Endothelial cell of umbilical vein (primary cell): Measurements from ENCODE around the gene TNPO3. TPM values are rescaled to one million over a fixed set of nuclear protein-coding genes. Genes with fewer than 3 reads are reported as not detected.

Source experiments
- BruUV-seq: library from RNA; stranded (reverse); fragments of 400-500 nt; replicated peaks from 2 replicates; lab custom pipeline; 2021; lab: Mats Ljungman, UMichigan
- CTCF ChIA-PET: fragments of 300-600, 350-600 bp; sonication (Branson Sonifier 250); formaldehyde crosslinking; loops from one replicate; lab custom pipeline; 2021; ENCODE audit warnings: antibody characterized with exemption, inconsistent platforms; lab: Charles Lee
- POLR2A ChIA-PET: fragments of 300-600, 350-600 bp; sonication (Branson Sonifier 250); formaldehyde crosslinking; loops from one replicate; lab custom pipeline; 2021; ENCODE audit warnings: antibody characterized with exemption, inconsistent platforms; lab: Charles Lee
- DNase-seq: peaks from one replicate; pipeline ENCODE4 v3.0.0-alpha.2; 2011; ENCODE audit warnings: low read depth, low spot score
- FAIRE-seq: peaks from 2 replicates; lab custom pipeline; 2011; peaks lifted over from hg19 to GRCh38; lab: Jason Lieb, UNC
- H2AFZ ChIP-seq: 2 replicates; pipeline ENCODE4 v1.6.0; 2012; ENCODE audit warnings: low read depth, low read length, control low read depth, inconsistent platforms
- H3K27ac ChIP-seq: 2 replicates; pipeline ENCODE4 v1.5.1; 2011; ENCODE audit warnings: low read depth, mild to moderate bottlenecking, control low read depth, low read length, moderate library complexity; ENCODE audit not compliant: insufficient read depth
- H3K27me3 ChIP-seq, 2 experiments: 2 replicates each; pipeline versions ENCODE4 v1.6.0 to v1.6.1; 2011; ENCODE audit warnings: low read length in 2 of 2, mixed read lengths in 1 of 2; ENCODE audit not compliant: control insufficient read depth in 2 of 2, insufficient read depth in 2 of 2
- H3K36me3 ChIP-seq, 2 experiments: 2 replicates in 1 of 2; 3 replicates in 1 of 2; pipeline ENCODE4 v1.5.1; 2011; ENCODE audit warnings: low read length in 2 of 2, mild to moderate bottlenecking in 1 of 2, moderate library complexity in 1 of 2; ENCODE audit not compliant: control insufficient read depth in 2 of 2, insufficient read depth in 2 of 2; ENCODE audit errors: extremely low read depth in 1 of 2
- H3K4me1 ChIP-seq: 3 replicates; pipeline ENCODE4 v1.5.1; 2011; ENCODE audit warnings: mild to moderate bottlenecking, low read length; ENCODE audit not compliant: control insufficient read depth, insufficient read depth; ENCODE audit errors: extremely low read depth
- H3K4me2 ChIP-seq: 2 replicates; pipeline ENCODE4 v1.6.1; 2011; ENCODE audit warnings: low read length, control low read depth, mixed read lengths; ENCODE audit not compliant: insufficient read depth
- H3K4me3 ChIP-seq, 3 experiments: fragments of 200-600 bp in 1 of 3; sonication (generic), shearing (Covaris generic) in 1 of 3; replicated peaks in 1 of 3; 2 replicates each; pipeline ENCODE4 v1.5.1; 2011 to 2016; ENCODE audit warnings: control low read depth in 3 of 3, low read length in 3 of 3, mild to moderate bottlenecking in 2 of 3, inconsistent platforms in 1 of 3, low read depth in 1 of 3, moderate library complexity in 1 of 3; ENCODE audit not compliant: insufficient read depth in 1 of 3
- H3K79me2 ChIP-seq: 2 replicates; pipeline ENCODE4 v1.6.0; 2012; ENCODE audit warnings: low read length, inconsistent platforms; ENCODE audit not compliant: control insufficient read depth, insufficient read depth
- H3K9ac ChIP-seq: replicated peaks from 2 replicates; pipeline ENCODE3; 2011; ENCODE audit warnings: low read length, control low read depth; ENCODE audit not compliant: insufficient read depth; ENCODE audit errors: extremely low read depth
- H3K9me1 ChIP-seq: replicated peaks from 3 replicates; pipeline ENCODE4 v1.6.0; 2011; ENCODE audit warnings: mild to moderate bottlenecking, low read length; ENCODE audit not compliant: control insufficient read depth, insufficient read depth; ENCODE audit errors: extremely low read depth
- H3K9me3 ChIP-seq: replicated peaks from 2 replicates; pipeline ENCODE4 v1.5.1; 2012; ENCODE audit warnings: low read length, inconsistent platforms; ENCODE audit not compliant: control insufficient read depth, insufficient read depth
- H4K20me1 ChIP-seq: replicated peaks from 2 replicates; pipeline ENCODE3; 2011; ENCODE audit warnings: mild to moderate bottlenecking, low read length; ENCODE audit not compliant: control insufficient read depth, insufficient read depth; ENCODE audit errors: extremely low read depth
- EZH2 ChIP-seq: IDR thresholded peaks from 2 replicates; pipeline ENCODE4 v1.6.1; 2012; ENCODE audit warnings: borderline replicate concordance, low read depth, mild to moderate bottlenecking, moderate library complexity, low read length, inconsistent platforms; ENCODE audit not compliant: severe bottlenecking
- FOS ChIP-seq: IDR thresholded peaks from 2 replicates; pipeline ENCODE4 v1.6.1; 2011; ENCODE audit warnings: mild to moderate bottlenecking, low read length, moderate library complexity, borderline replicate concordance; ENCODE audit not compliant: insufficient read depth
- GATA2 ChIP-seq: IDR thresholded peaks from 2 replicates; pipeline ENCODE4 v1.7.0; 2011; ENCODE audit warnings: low read depth, mild to moderate bottlenecking, moderate library complexity, mixed read lengths, low read length; ENCODE audit not compliant: insufficient read length, insufficient read depth
- MYC ChIP-seq: IDR thresholded peaks from one replicate; pipeline ENCODE4 v1.6.1; 2011; ENCODE audit warnings: mild to moderate bottlenecking, low read depth, low read length
- POLR2A ChIP-seq: IDR thresholded peaks from 2 replicates; pipeline ENCODE4 v1.6.1; 2012; ENCODE audit warnings: low read depth, mild to moderate bottlenecking, control low read depth, low read length
- POLR2AphosphoS5 ChIP-seq: IDR thresholded peaks from 2 replicates; pipeline ENCODE4 v1.6.1; 2012; ENCODE audit warnings: low read depth, mild to moderate bottlenecking, control low read depth, low read length, moderate library complexity; ENCODE audit not compliant: insufficient read depth
- dilution Hi-C: fragments of 300-500 bp; cut with MboI; formaldehyde crosslinking; loops from one replicate; pipeline ENCODE4 v1.15.0; 2019; ENCODE audit warnings: low sequenced_read_pairs; ENCODE audit not compliant: extremely low pct_ligation_motif_present
- intact Hi-C: fragments of 100-400 bp; cut with micrococcal nuclease; formaldehyde crosslinking; loops from one replicate; pipeline ENCODE4 v1.10.0; 2022
- polyA plus RNA-seq, 4 experiments: library from polyadenylated mRNA; depleted of rRNA in 3 of 4; stranded (reverse) in 3 of 4; unstranded in 1 of 4; fragments of >200 nt; gene quantifications; 2 replicates each; pipeline versions ENCODE4 v1.2.1 to v1.2.3, GENCODE V29; 2011 to 2012; ENCODE audit warnings: missing spikeins in 1 of 4
- total RNA-seq: library from RNA; stranded (reverse); gene quantifications from 2 replicates; pipeline ENCODE4 v1.2.3, GENCODE V29; 2021
- TF ChIP-seq, protein P1 (sequence below): IDR thresholded peaks from 2 replicates; pipeline ENCODE4 v1.6.1; 2011; ENCODE audit not compliant: insufficient read depth, insufficient read length
- TF ChIP-seq, protein P2 (sequence below), 2 donors: IDR thresholded peaks; 1 replicate in 1 of 2; 2 replicates in 1 of 2; pipeline ENCODE4 v1.5.1; 2011; ENCODE audit warnings: low read length in 2 of 2, mild to moderate bottlenecking in 2 of 2, moderate library complexity in 2 of 2, control low read depth in 1 of 2, inconsistent platforms in 1 of 2, low read depth in 1 of 2; ENCODE audit not compliant: insufficient read depth in 1 of 2; ENCODE audit errors: extremely low read depth in 1 of 2

The TNPO3 gene
- total and polyA plus RNA-seq, 2 donors (not counting 3 experiments of a cell fraction or from before 2014, with no cell fraction given): 29.0 to 46.9 TPM

DNA sequence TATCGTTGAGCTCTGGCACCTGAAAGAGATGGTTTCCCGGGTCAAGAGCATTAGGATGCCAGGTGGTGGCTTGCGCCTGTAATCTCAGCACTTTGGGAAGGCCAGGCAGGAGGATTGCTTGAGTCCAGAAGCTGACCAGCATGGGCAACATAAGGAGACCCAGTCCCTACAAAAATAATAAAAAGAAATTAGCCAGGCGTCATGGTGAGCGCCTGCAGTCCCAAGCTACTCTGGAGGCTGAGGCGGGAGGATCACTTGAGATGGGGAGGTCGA is 138.3 kb downstream of the TNPO3 start:
- dilution Hi-C loops: no loop called here
- FAIRE-seq: no peak

DNA sequence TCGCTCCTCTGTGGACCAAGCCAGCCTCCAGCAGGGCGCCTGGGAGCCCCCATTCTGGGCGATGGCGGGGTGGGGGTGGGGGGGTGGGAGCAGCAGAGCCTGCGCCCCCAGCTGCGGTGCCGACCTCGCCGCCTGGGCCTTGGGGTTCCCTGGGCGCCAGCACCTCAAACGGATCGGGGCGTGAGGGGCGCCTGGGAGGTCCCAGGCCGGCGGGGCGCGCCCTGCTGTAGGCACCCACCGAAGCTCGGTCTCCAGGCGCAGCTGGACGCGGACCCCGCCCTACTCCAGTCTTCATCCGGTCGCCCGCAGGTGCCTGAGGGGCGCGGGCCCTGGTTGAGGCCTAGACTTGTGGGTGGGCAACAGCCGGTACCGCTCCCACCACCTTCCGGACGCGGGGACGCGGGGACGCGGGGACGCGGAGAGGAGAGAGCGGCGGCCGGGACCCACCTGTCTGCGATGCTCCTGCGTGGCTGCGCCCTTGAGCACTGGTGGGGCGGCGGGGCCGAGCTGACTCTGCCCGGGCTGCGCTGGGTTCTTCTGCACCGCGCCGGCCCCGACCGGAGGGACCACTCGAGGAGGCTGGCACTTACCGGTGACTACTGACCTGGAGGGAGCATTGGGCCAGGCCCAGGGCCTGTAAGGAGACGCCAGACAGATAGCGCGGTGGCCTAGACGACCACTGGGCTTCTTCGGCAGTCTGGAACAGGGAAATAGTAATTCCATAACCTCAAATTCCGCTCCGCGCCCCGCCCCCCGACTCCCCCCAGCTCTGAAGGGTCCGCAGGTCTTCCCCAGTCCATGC is 138.9 kb downstream of the TNPO3 start:
- Histone ChIP-seq H3K4me2 (no peak overlapping the region), H3K4me1 (no peaks in the 10 kb centered on the region), H3K27ac (no peak overlapping the region), H3K9me1 (no peaks in the 10 kb centered on the region), H3K4me3 (no peak overlapping the region), H4K20me1 (no peaks in the 10 kb centered on the region), H2AFZ (no peak overlapping the region), H3K27me3 (peaks cover 48 to 53% of the 10 kb centered on the region in 2 experiments), H3K9me3 (no peaks in the 10 kb centered on the region), H3K79me2 (no peaks in the 10 kb centered on the region), H3K36me3 (no peaks in the 10 kb centered on the region), H3K9ac (no peak overlapping the region)
- dilution Hi-C loops (no loop called here), intact Hi-C loops (no loop called here)
- POLR2A ChIA-PET: no interaction called here
- FAIRE-seq (no peak), DNase-seq (no peak)
- no TSS peak for BruUV-seq
- CTCF ChIA-PET: no interaction called here
- TF ChIP-seq, protein P1, sequence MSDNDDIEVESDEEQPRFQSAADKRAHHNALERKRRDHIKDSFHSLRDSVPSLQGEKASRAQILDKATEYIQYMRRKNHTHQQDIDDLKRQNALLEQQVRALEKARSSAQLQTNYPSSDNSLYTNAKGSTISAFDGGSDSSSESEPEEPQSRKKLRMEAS: no peak
- TF ChIP-seq GATA2 (no peak), POLR2AphosphoS5 (no peak), EZH2 (peak; percentile 89), POLR2A (no peak), MYC (no peak), FOS (no peak)
- TF ChIP-seq, protein P2, sequence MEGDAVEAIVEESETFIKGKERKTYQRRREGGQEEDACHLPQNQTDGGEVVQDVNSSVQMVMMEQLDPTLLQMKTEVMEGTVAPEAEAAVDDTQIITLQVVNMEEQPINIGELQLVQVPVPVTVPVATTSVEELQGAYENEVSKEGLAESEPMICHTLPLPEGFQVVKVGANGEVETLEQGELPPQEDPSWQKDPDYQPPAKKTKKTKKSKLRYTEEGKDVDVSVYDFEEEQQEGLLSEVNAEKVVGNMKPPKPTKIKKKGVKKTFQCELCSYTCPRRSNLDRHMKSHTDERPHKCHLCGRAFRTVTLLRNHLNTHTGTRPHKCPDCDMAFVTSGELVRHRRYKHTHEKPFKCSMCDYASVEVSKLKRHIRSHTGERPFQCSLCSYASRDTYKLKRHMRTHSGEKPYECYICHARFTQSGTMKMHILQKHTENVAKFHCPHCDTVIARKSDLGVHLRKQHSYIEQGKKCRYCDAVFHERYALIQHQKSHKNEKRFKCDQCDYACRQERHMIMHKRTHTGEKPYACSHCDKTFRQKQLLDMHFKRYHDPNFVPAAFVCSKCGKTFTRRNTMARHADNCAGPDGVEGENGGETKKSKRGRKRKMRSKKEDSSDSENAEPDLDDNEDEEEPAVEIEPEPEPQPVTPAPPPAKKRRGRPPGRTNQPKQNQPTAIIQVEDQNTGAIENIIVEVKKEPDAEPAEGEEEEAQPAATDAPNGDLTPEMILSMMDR (IDR thresholded peaks at IDR 0.05; ENCODE audit: extremely low read depth in 1 of 2, insufficient read depth in 1 of 2, low read depth in 1 of 2, low read length in 2 of 2): no peak

More for the DNA sequence above, 138.3 kb downstream of the TNPO3 start:
- BruUV-seq: no TSS peak
- Histone ChIP-seq H2AFZ (no peak overlapping the region), H3K4me2 (no peak overlapping the region), H3K9me3 (no peaks in the 10 kb centered on the region), H3K36me3 (no peaks in the 10 kb centered on the region), H3K79me2 (no peaks in the 10 kb centered on the region), H3K4me1 (no peaks in the 10 kb centered on the region), H3K9ac (no peak overlapping the region), H3K9me1 (no peaks in the 10 kb centered on the region), H4K20me1 (no peaks in the 10 kb centered on the region), H3K27ac (no peak overlapping the region), H3K27me3 (peaks cover 48 to 50% of the 10 kb centered on the region in 2 experiments), H3K4me3 (no peak overlapping the region)
- ChIA-PET POLR2A (no interaction called here), CTCF (no interaction called here)
- intact Hi-C loops: no loop called here
- DNase-seq: no peak
- no peak for TF ChIP-seq POLR2AphosphoS5
